Measurements from ENCODE around the gene ZNF471. TPM values are rescaled to one million over a fixed set of nuclear protein-coding genes. Genes with fewer than 3 reads are reported as not detected.

The ZNF471 gene
- total RNA-seq, 1 donor from 2014 or later, result not detected

DNA sequence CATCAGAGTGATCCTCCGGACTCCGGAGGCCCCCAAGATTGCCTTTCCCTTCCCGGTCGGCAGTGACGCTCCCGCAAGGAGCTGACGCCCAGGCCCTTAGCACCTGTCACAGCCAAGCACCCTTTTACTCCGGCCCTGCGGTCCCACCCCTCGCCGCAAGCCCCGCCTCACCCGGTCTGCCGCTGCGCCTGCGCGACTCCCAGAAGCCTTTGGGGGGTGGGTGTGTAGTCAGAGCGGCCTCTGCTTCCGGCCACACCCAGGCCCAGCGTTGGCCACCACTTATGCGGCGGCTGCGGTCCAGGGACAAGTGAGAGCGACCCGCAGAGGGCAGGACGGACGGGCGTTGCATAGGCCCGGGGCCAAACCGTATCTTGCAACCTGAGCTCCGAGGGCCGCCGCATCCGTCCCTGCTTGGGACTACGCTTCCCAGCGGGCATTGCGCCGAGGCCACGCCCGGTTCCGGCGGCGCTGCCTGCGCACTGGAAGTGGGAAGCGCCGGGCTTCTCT is 30.7 kb downstream of the ZNF471 start:
- Mint-ChIP-seq H3K9me3 (peaks cover 59% of the 10 kb centered on the region), H3K4me3 (peak overlapping the region; percentile 92), H3K27me3 (ENCODE audit: low read depth) (no peaks in the 10 kb centered on the region), H3K4me1 (peaks cover 8% of the 10 kb centered on the region), H3K27ac (peak overlapping the region; percentile 93), H3K36me3 (peaks cover 29% of the 10 kb centered on the region)
- TF ChIP-seq, protein P1, sequence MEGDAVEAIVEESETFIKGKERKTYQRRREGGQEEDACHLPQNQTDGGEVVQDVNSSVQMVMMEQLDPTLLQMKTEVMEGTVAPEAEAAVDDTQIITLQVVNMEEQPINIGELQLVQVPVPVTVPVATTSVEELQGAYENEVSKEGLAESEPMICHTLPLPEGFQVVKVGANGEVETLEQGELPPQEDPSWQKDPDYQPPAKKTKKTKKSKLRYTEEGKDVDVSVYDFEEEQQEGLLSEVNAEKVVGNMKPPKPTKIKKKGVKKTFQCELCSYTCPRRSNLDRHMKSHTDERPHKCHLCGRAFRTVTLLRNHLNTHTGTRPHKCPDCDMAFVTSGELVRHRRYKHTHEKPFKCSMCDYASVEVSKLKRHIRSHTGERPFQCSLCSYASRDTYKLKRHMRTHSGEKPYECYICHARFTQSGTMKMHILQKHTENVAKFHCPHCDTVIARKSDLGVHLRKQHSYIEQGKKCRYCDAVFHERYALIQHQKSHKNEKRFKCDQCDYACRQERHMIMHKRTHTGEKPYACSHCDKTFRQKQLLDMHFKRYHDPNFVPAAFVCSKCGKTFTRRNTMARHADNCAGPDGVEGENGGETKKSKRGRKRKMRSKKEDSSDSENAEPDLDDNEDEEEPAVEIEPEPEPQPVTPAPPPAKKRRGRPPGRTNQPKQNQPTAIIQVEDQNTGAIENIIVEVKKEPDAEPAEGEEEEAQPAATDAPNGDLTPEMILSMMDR (IDR thresholded peaks at IDR 0.05; ENCODE audit: unreplicated experiment), result no peak
- peak; percentile 75 to 87 for DNase-seq (ENCODE audit: low spot score in 2 of 2, unreplicated experiment in 2 of 2)

DNA sequence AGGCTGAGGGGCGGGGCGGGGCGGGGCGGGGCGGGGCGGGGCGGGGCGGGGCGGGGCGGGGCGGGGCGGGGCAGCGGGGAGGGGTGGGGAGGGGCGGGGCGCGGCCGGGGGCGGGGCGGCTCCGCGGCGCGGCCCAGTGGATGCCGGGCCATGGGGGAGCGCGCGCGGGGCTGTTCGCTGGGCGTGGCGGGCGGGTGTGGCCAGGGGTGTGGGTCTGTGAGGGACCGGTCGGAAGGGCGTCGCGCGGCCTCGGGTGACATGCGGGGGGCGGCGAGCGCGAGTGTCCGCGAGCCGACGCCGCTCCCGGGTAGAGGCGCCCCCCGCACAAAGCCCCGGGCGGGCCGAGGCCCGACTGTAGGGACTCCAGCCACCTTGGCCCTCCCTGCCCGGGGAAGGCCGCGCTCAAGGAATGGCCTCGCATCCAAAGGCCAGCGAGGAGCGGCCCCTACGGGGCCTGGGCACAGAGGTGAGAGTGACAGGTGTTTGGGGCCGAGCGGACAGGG is 31.2 kb downstream of the ZNF471 start, which contains the start of gene ZFP28:
Gene ZFP28 (plus strand): TSS at position 188 of the 503 bp plus-strand sequence. CDS start 71 bp downstream, at position 259.
- TF ChIP-seq, protein P1 (IDR thresholded peaks at IDR 0.05; ENCODE audit: unreplicated experiment), result no peak
- peak within 1 kb of the TSS; percentile 93 for H3K27ac Mint-ChIP-seq
- peak within 1 kb of the TSS; percentile 92 for H3K4me3 Mint-ChIP-seq
- H3K4me1 Mint-ChIP-seq, result peaks cover 8% of the 10 kb centered on the region
- peaks cover 60% of the 10 kb centered on the region for H3K9me3 Mint-ChIP-seq
- H3K36me3 Mint-ChIP-seq, result peaks cover 34% of the 10 kb centered on the region
- DNase-seq (ENCODE audit: low spot score in 2 of 2, unreplicated experiment in 2 of 2), result peak; percentile 45 to 52
- no peaks in the 10 kb centered on the region for H3K27me3 Mint-ChIP-seq (ENCODE audit: low read depth)

DNA sequence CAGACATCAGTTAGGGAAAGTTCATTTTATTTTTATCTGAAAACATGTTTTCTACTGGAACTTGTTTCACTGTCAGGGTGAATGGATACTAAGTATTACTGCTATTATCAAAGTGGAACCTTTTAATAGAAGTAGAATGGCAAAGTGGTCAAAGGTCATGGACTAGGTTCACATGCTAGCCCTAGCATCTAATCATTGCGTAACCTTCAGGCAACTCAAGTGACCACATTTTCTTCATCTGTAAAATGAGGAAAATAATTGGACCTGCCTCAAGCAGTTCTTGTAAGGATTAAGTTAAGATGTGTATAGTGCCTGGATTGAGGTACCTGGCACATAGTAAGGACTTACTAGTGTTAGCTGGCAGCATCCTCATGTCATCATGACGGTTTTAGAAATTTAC is 36.1 kb downstream of the ZNF471 start:
- Mint-ChIP-seq H3K4me3 (no peak overlapping the region), H3K9me3 (peaks cover 65% of the 10 kb centered on the region), H3K36me3 (peaks cover 74% of the 10 kb centered on the region), H3K27me3 (ENCODE audit: low read depth) (no peaks in the 10 kb centered on the region), H3K4me1 (peaks cover 8% of the 10 kb centered on the region), H3K27ac (no peak overlapping the region)
- TF ChIP-seq, protein P1 (IDR thresholded peaks at IDR 0.05; ENCODE audit: unreplicated experiment), result no peak
- no peak for DNase-seq (ENCODE audit: low spot score in 2 of 2, unreplicated experiment in 2 of 2)

DNA sequence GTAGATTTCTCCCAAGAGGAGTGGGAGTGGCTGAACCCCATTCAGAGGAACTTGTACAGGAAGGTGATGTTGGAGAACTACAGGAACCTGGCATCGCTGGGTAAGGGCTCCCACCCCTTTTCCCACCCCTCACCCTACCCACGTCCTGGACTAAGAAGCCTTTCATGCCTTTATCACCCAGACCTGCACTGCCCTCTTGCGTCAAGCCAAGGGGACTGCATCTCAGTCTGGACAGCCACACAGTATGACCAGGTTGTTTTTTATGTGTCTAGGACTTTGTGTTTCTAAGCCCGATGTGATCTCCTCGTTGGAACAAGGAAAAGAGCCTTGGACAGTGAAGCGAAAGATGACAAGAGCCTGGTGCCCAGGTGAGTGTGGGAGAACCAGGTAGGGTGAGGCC is 39.9 kb downstream of the ZNF471 start:
- H3K4me3 Mint-ChIP-seq, result no peak overlapping the region
- H3K27me3 Mint-ChIP-seq (ENCODE audit: low read depth), result no peaks in the 10 kb centered on the region
- H3K4me1 Mint-ChIP-seq, result no peaks in the 10 kb centered on the region
- H3K27ac Mint-ChIP-seq, result no peak overlapping the region
- peaks cover 79% of the 10 kb centered on the region for H3K36me3 Mint-ChIP-seq
- no peak for DNase-seq (ENCODE audit: low spot score in 2 of 2, unreplicated experiment in 2 of 2)
- peaks cover 69% of the 10 kb centered on the region for H3K9me3 Mint-ChIP-seq
- TF ChIP-seq, protein P1 (IDR thresholded peaks at IDR 0.05; ENCODE audit: unreplicated experiment), result no peak

DNA sequence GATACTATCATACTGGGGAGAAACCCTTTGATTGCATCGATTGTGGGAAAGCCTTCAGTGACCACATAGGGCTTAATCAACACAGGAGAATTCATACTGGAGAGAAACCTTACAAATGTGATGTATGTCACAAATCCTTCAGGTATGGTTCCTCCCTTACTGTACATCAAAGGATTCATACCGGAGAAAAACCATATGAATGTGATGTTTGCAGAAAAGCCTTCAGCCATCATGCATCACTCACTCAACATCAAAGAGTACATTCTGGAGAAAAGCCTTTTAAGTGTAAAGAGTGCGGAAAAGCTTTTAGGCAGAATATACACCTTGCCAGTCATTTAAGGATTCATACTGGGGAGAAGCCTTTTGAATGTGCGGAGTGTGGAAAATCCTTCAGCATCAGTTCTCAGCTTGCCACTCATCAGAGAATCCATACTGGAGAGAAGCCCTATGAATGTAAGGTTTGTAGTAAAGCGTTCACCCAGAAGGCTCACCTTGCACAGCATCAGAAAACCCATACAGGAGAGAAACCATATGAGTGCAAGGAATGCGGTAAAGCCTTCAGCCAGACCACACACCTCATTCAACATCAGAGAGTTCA is 46.7 kb downstream of the ZNF471 start:
- Mint-ChIP-seq H3K9me3 (peaks cover 72% of the 10 kb centered on the region), H3K36me3 (peaks cover 67% of the 10 kb centered on the region), H3K4me3 (no peak overlapping the region), H3K27ac (no peak overlapping the region), H3K27me3 (ENCODE audit: low read depth) (no peaks in the 10 kb centered on the region), H3K4me1 (no peaks in the 10 kb centered on the region)
- TF ChIP-seq, protein P1 (IDR thresholded peaks at IDR 0.05; ENCODE audit: unreplicated experiment), result no peak
- DNase-seq (ENCODE audit: low spot score in 2 of 2, unreplicated experiment in 2 of 2), result no peak

All from mesothelial cell of epicardium (in vitro differentiated cells).